H9 (cell line): ENCODE data around the gene POR. TPM values are rescaled to one million over a fixed set of nuclear protein-coding genes. Genes with fewer than 3 reads are reported as not detected.

ENCODE experiments used
- DNase-seq: peaks from one replicate; pipeline ENCODE4 v3.0.0-alpha.2; 2017
- H2AFZ ChIP-seq: one replicate; pipeline ENCODE4 v1.6.1; 2013; ENCODE audit warnings: mild to moderate bottlenecking, low read length, control low read depth, moderate library complexity
- H2AK5ac ChIP-seq: 2 replicates; pipeline ENCODE4 v1.6.1; 2013; ENCODE audit warnings: low read length, control low read depth, mixed read lengths; ENCODE audit not compliant: insufficient read length
- H2BK120ac ChIP-seq: one replicate; pipeline ENCODE4 v1.6.1; 2013; ENCODE audit warnings: low read depth, mild to moderate bottlenecking, low read length, control low read depth, inconsistent platforms; ENCODE audit not compliant: poor library complexity, severe bottlenecking
- H2BK12ac ChIP-seq: 2 replicates; pipeline ENCODE4 v1.6.1; 2013; ENCODE audit warnings: low read length, control low read depth, mixed read lengths, low read depth; ENCODE audit not compliant: insufficient read length
- H2BK15ac ChIP-seq: 2 replicates; pipeline ENCODE4 v1.6.1; 2013; ENCODE audit warnings: low read depth, low read length, control low read depth
- H2BK20ac ChIP-seq: one replicate; pipeline ENCODE4 v1.6.1; 2013; ENCODE audit warnings: low read depth, mild to moderate bottlenecking, low read length, control low read depth, inconsistent platforms; ENCODE audit not compliant: poor library complexity, severe bottlenecking
- H2BK5ac ChIP-seq: 2 replicates; pipeline ENCODE4 v1.6.1; 2013; ENCODE audit warnings: low read length, control low read depth, mixed read lengths; ENCODE audit not compliant: insufficient read length
- H3K14ac ChIP-seq: 2 replicates; pipeline ENCODE4 v1.6.1; 2013; ENCODE audit warnings: low read length, control low read depth; ENCODE audit not compliant: insufficient read depth
- H3K18ac ChIP-seq: 2 replicates; pipeline ENCODE4 v1.6.1; 2013; ENCODE audit warnings: low read depth, mild to moderate bottlenecking, mixed read lengths, low read length, control low read depth; ENCODE audit not compliant: insufficient read length
- H3K23ac ChIP-seq: 2 replicates; pipeline ENCODE4 v1.6.1; 2013; ENCODE audit warnings: low read length, control low read depth, mixed read lengths, low read depth; ENCODE audit not compliant: insufficient read length
- H3K23me2 ChIP-seq: 2 replicates; pipeline ENCODE4 v1.6.1; 2013; ENCODE audit warnings: low read depth, mild to moderate bottlenecking, mixed read lengths, low read length, control low read depth; ENCODE audit not compliant: insufficient read length, poor library complexity, severe bottlenecking
- H3K27ac ChIP-seq: 2 replicates; pipeline ENCODE4 v1.5.1; 2013; ENCODE audit warnings: low read length, control low read depth, mixed read lengths, low read depth; ENCODE audit not compliant: insufficient read length
- H3K27me3 ChIP-seq: 2 replicates; pipeline ENCODE4 v1.6.1; 2013; ENCODE audit warnings: low read length, control low read depth, inconsistent platforms; ENCODE audit not compliant: insufficient read depth
- H3K4ac ChIP-seq: 2 replicates; pipeline ENCODE4 v1.6.1; 2013; ENCODE audit warnings: low read depth, mild to moderate bottlenecking, control low read depth, inconsistent platforms, low read length, moderate library complexity
- H3K4me1 ChIP-seq: 2 replicates; pipeline ENCODE4 v1.6.1; 2013; ENCODE audit warnings: low read length, control low read depth, inconsistent platforms; ENCODE audit not compliant: insufficient read depth
- H3K4me2 ChIP-seq: 2 replicates; pipeline ENCODE4 v1.6.1; 2013; ENCODE audit warnings: low read length, control low read depth, mixed read lengths; ENCODE audit not compliant: insufficient read length, insufficient read depth
- H3K56ac ChIP-seq: 2 replicates; pipeline ENCODE4 v1.6.1; 2013; ENCODE audit warnings: low read depth, mild to moderate bottlenecking, mixed read lengths, low read length, control low read depth; ENCODE audit not compliant: insufficient read length
- H3K79me1 ChIP-seq: 2 replicates; pipeline ENCODE4 v1.6.1; 2013; ENCODE audit warnings: low read depth, mild to moderate bottlenecking, moderate library complexity, low read length, control low read depth, inconsistent platforms; ENCODE audit not compliant: insufficient read depth, poor library complexity, severe bottlenecking
- H3K79me2 ChIP-seq: 2 replicates; pipeline ENCODE4 v1.6.1; 2013; ENCODE audit warnings: low read length, control low read depth, inconsistent platforms; ENCODE audit not compliant: insufficient read depth
- H3K9ac ChIP-seq: 2 replicates; pipeline ENCODE4 v1.6.1; 2013; ENCODE audit warnings: low read length, control low read depth, mixed read lengths; ENCODE audit not compliant: insufficient read length; ENCODE audit errors: extremely low read depth
- H3K9me3 ChIP-seq: one replicate; pipeline ENCODE4 v1.6.1; 2013; ENCODE audit warnings: low read depth, low read length, inconsistent platforms; ENCODE audit not compliant: control insufficient read depth
- H3T11ph ChIP-seq: one replicate; pipeline ENCODE4 v1.6.1; 2013; ENCODE audit warnings: mild to moderate bottlenecking, low read length, control low read depth, inconsistent platforms
- H4K20me1 ChIP-seq: one replicate; pipeline ENCODE4 v1.6.1; 2013; ENCODE audit not compliant: control insufficient read depth, insufficient read length, insufficient read depth
- H4K5ac ChIP-seq: 2 replicates; pipeline ENCODE4 v1.6.1; 2013; ENCODE audit warnings: low read depth, mild to moderate bottlenecking, mixed read lengths, low read length, control low read depth; ENCODE audit not compliant: insufficient read length
- H4K8ac ChIP-seq: replicated peaks from 2 replicates; pipeline ENCODE4 v1.6.1; 2013; ENCODE audit warnings: low read length, control low read depth, mixed read lengths, low read depth; ENCODE audit not compliant: insufficient read length
- H4K91ac ChIP-seq: 2 replicates; pipeline ENCODE4 v1.6.1; 2013; ENCODE audit warnings: low read depth, mild to moderate bottlenecking, moderate library complexity, mixed read lengths, low read length, control low read depth; ENCODE audit not compliant: insufficient read length
- H3K27ac Mint-ChIP-seq, 3 experiments: 2 replicates in 2 of 3; 3 replicates in 1 of 3; pipeline ENCODE4 v1.8.0; 2020 to 2021; ENCODE audit warnings: mixed read lengths in 3 of 3, mild to moderate bottlenecking in 1 of 3, moderate library complexity in 1 of 3
- H3K27me3 Mint-ChIP-seq: 2 replicates; pipeline ENCODE4 v1.8.0; 2021; ENCODE audit warnings: low read depth, mild to moderate bottlenecking, moderate library complexity, mixed read lengths
- H3K36me3 Mint-ChIP-seq, 3 experiments: 2 replicates in 2 of 3; 3 replicates in 1 of 3; pipeline ENCODE4 v1.8.0; 2020 to 2021; ENCODE audit warnings: low read depth in 3 of 3, mixed read lengths in 3 of 3; ENCODE audit not compliant: insufficient read depth in 1 of 3
- H3K4me1 Mint-ChIP-seq, 2 experiments: 2 replicates each; pipeline ENCODE4 v1.8.0; 2020; ENCODE audit warnings: mixed read lengths in 2 of 2
- H3K4me3 Mint-ChIP-seq, 2 experiments: 2 replicates in 1 of 2; 3 replicates in 1 of 2; pipeline ENCODE4 v1.8.0; 2020 to 2021; ENCODE audit warnings: mild to moderate bottlenecking in 2 of 2, mixed read lengths in 2 of 2, moderate library complexity in 1 of 2
- H3K9me3 Mint-ChIP-seq, 2 experiments: 2 replicates in 1 of 2; 3 replicates in 1 of 2; pipeline ENCODE4 v1.8.0; 2020; ENCODE audit warnings: mild to moderate bottlenecking in 2 of 2, mixed read lengths in 2 of 2, moderate library complexity in 1 of 2
- WGBS: extraction: QIAGEN DNeasy Blood & Tissue Kit; methylation state at CpG from one replicate; pipeline ENCODE4 v1.1.7; 2013; ENCODE audit warnings: missing lambda C conversion rate, low lambda C conversion rate, mixed read lengths; ENCODE audit not compliant: insufficient read length; ENCODE audit errors: extremely low coverage; 5-methylcytosine and 5-hydroxymethylcytosine counted together
- total RNA-seq: library from RNA; stranded (reverse); gene quantifications from 2 replicates; pipeline ENCODE4 v1.2.1, GENCODE V29; 2021
- TF ChIP-seq, protein P1 (sequence below): fragments of 200-600 bp; sonication (generic); conservative IDR thresholded peaks from 3 replicates; pipeline ENCODE4 v1.8.0; 2021; ENCODE audit warnings: antibody characterized with exemption, mild to moderate bottlenecking

POR gene
- total RNA-seq, 1 experiment from 2014 or later: 128 TPM

GRCh38 chr7:75924889-75925288 lies 9.9 kb downstream of the POR start:
- no peak overlapping the region for H3K9ac ChIP-seq
- H3K27ac ChIP-seq: no peak overlapping the region
- no peak overlapping the region for H2BK5ac ChIP-seq
- H3K36me3 Mint-ChIP-seq: peaks cover 2 to 29% (median 23%) of the 10 kb centered on the region in 3 experiments; a peak in 6 of 7 replicates
- H2AK5ac ChIP-seq: no peak overlapping the region
- no peaks in the 10 kb centered on the region for H3K27me3 ChIP-seq
- no CpG with 5 or more reads among the region's 2 CpGs for WGBS
- H4K91ac ChIP-seq: no peak overlapping the region
- no peak overlapping the region for H2BK12ac ChIP-seq
- H2BK15ac ChIP-seq: no peak overlapping the region
- no peak overlapping the region for H3K4me3 Mint-ChIP-seq
- H3K14ac ChIP-seq: no peak overlapping the region
- H2AFZ ChIP-seq: no peak overlapping the region
- H4K8ac ChIP-seq: no peak overlapping the region
- peaks cover 1 to 3% of the 10 kb centered on the region in 2 experiments; a peak in 2 of 5 replicates for H3K9me3 Mint-ChIP-seq
- H4K5ac ChIP-seq: no peak overlapping the region
- H3K23me2 ChIP-seq: no peaks in the 10 kb centered on the region
- H2BK20ac ChIP-seq: no peak overlapping the region
- H3K18ac ChIP-seq: no peak overlapping the region
- H3T11ph ChIP-seq: no peak overlapping the region
- H3K4me1 ChIP-seq: no peaks in the 10 kb centered on the region
- H3K4me1 Mint-ChIP-seq: peaks cover 3 to 5% of the 10 kb centered on the region in 2 experiments; a peak in 2 of 4 replicates
- H2BK120ac ChIP-seq: no peak overlapping the region
- H3K27ac Mint-ChIP-seq: peak overlapping the region in 2 of 3 experiments; percentile 51 to 67; a peak in 3 of 7 replicates
- H3K27me3 Mint-ChIP-seq: no peaks in the 10 kb centered on the region
- H3K4ac ChIP-seq: no peak overlapping the region
- no peak overlapping the region for H3K23ac ChIP-seq
- no peaks in the 10 kb centered on the region for H3K9me3 ChIP-seq
- peaks cover 21% of the 10 kb centered on the region for H3K79me2 ChIP-seq
- DNase-seq: no peak
- no peaks in the 10 kb centered on the region for H4K20me1 ChIP-seq
- TF ChIP-seq, protein P1, sequence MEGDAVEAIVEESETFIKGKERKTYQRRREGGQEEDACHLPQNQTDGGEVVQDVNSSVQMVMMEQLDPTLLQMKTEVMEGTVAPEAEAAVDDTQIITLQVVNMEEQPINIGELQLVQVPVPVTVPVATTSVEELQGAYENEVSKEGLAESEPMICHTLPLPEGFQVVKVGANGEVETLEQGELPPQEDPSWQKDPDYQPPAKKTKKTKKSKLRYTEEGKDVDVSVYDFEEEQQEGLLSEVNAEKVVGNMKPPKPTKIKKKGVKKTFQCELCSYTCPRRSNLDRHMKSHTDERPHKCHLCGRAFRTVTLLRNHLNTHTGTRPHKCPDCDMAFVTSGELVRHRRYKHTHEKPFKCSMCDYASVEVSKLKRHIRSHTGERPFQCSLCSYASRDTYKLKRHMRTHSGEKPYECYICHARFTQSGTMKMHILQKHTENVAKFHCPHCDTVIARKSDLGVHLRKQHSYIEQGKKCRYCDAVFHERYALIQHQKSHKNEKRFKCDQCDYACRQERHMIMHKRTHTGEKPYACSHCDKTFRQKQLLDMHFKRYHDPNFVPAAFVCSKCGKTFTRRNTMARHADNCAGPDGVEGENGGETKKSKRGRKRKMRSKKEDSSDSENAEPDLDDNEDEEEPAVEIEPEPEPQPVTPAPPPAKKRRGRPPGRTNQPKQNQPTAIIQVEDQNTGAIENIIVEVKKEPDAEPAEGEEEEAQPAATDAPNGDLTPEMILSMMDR: no peak
- H3K56ac ChIP-seq: no peak overlapping the region
- peaks cover 7% of the 10 kb centered on the region for H3K79me1 ChIP-seq
- H3K4me2 ChIP-seq: no peak overlapping the region
